HCT116 (cell line): ENCODE measurements around the gene PERCC1. TPM values are rescaled to one million over a fixed set of nuclear protein-coding genes. Genes with fewer than 3 reads are reported as not detected.

Experiments used
- ATAC-seq: fragments of 200-7000 bp; cut with Tn5 transposase; 2 replicates; pipeline ENCODE4 v1.9.1; 2020; ENCODE audit warnings: mild to moderate bottlenecking, moderate library complexity
- BruUV-seq: library from RNA; stranded (reverse); fragments of 400-500 nt; replicated peaks from 2 replicates; lab custom pipeline; 2021; lab: Mats Ljungman, UMichigan
- CTCF ChIA-PET: fragments of 300-600 bp; sonication (Branson Sonifier 250); formaldehyde crosslinking; loops from one replicate; lab custom pipeline; 2021; ENCODE audit warnings: antibody characterized with exemption; lab: Charles Lee
- POLR2A ChIA-PET: fragments of 300-600, 350-600 bp; sonication (Branson Sonifier 250); formaldehyde crosslinking; loops from one replicate; lab custom pipeline; 2021; ENCODE audit warnings: antibody characterized with exemption; lab: Charles Lee
- RAD21 ChIA-PET, 2 experiments: fragments of 300-600 bp; sonication (Branson Sonifier 250); formaldehyde crosslinking; loops; one replicate each; lab custom pipeline; 2023; ENCODE audit warnings: low total read pairs in 2 of 2; ENCODE audit not compliant: uncharacterized antibody in 2 of 2, unreplicated experiment in 2 of 2, low non-redundant PET in 1 of 2; lab: Charles Lee
- DNase-seq: peaks from one replicate; pipeline ENCODE4 v3.0.0-alpha.2; 2010; ENCODE audit warnings: low read depth, low spot score
- H2AFZ ChIP-seq: fragments of 200-600 bp; shearing (Covaris generic), sonication (generic); 2 replicates; pipeline ENCODE4 v1.6.1; 2017; ENCODE audit warnings: low read depth, mixed run types, mixed read lengths, antibody characterized with exemption, low read length; ENCODE audit not compliant: poor library complexity, severe bottlenecking
- H3K27ac ChIP-seq: 2 replicates; pipeline ENCODE4 v1.5.1; 2012; ENCODE audit warnings: low read depth, low read length
- H3K27me3 ChIP-seq: fragments of 200-600 bp; sonication (generic); 2 replicates; pipeline ENCODE4 v1.6.1; 2016; ENCODE audit warnings: mixed run types, low read length, mixed read lengths; ENCODE audit not compliant: insufficient read depth
- H3K36me3 ChIP-seq, 2 experiments: fragments of 200-500 bp in 1 of 2; fragments of 200-600 bp in 1 of 2; sonication (Bioruptor generic) in 1 of 2; sonication (generic) in 1 of 2; 2 replicates each; pipeline versions ENCODE4 v1.5.1 to v1.6.1; 2014 to 2016; ENCODE audit warnings: low read length in 2 of 2, inconsistent platforms in 1 of 2, mixed read lengths in 1 of 2, mixed run types in 1 of 2; ENCODE audit not compliant: insufficient read depth in 2 of 2, control insufficient read depth in 1 of 2
- H3K4me1 ChIP-seq, 2 experiments: fragments of 200-600 bp in 1 of 2; sonication (generic) in 1 of 2; 2 replicates each; pipeline versions ENCODE4 v1.5.1 to v1.6.1; 2012 to 2017; ENCODE audit warnings: low read length in 2 of 2, inconsistent platforms in 1 of 2, mild to moderate bottlenecking in 1 of 2, mixed read lengths in 1 of 2, mixed run types in 1 of 2, moderate library complexity in 1 of 2; ENCODE audit not compliant: insufficient read depth in 2 of 2, control insufficient read depth in 1 of 2
- H3K4me2 ChIP-seq: fragments of 200-600 bp; sonication (generic); 2 replicates; pipeline ENCODE4 v1.6.1; 2017; ENCODE audit warnings: mixed run types, low read length, mixed read lengths
- H3K4me3 ChIP-seq, 2 experiments: fragments of 200-600 bp in 1 of 2; sonication (generic) in 1 of 2; replicated peaks in 1 of 2; 2 replicates each; pipeline ENCODE4 v1.5.1; 2011 to 2016; ENCODE audit warnings: low read length in 2 of 2, control low read depth in 1 of 2, low read depth in 1 of 2, mild to moderate bottlenecking in 1 of 2, mixed read lengths in 1 of 2, mixed run types in 1 of 2
- H3K79me2 ChIP-seq: fragments of 200-600 bp; sonication (generic); 2 replicates; pipeline ENCODE4 v1.6.1; 2017; ENCODE audit warnings: mild to moderate bottlenecking, mixed run types, low read length, moderate library complexity, mixed read lengths; ENCODE audit not compliant: insufficient read depth
- H3K9ac ChIP-seq: fragments of 200-600 bp; sonication (generic); 2 replicates; pipeline ENCODE4 v1.6.1; 2016; ENCODE audit warnings: low read length, mixed read lengths
- H3K9me2 ChIP-seq: fragments of 200-600 bp; sonication (generic), shearing (Covaris generic); 2 replicates; pipeline ENCODE4 v1.6.1; 2017; ENCODE audit warnings: mixed run types, mild to moderate bottlenecking, moderate library complexity; ENCODE audit not compliant: insufficient read depth
- H3K9me3 ChIP-seq, 2 experiments: fragments of 200-500 bp in 1 of 2; fragments of 200-600 bp in 1 of 2; sonication (Bioruptor generic) in 1 of 2; sonication (generic) in 1 of 2; 2 replicates each; pipeline ENCODE4 v1.6.1; 2014 to 2017; ENCODE audit warnings: low read length in 2 of 2, mixed read lengths in 2 of 2, inconsistent platforms in 1 of 2, low read depth in 1 of 2, mild to moderate bottlenecking in 1 of 2, mixed run types in 1 of 2, moderate library complexity in 1 of 2; ENCODE audit not compliant: control insufficient read depth in 1 of 2, insufficient read depth in 1 of 2
- H4K20me1 ChIP-seq: fragments of 200-600 bp; sonication (generic), shearing (Covaris generic); 2 replicates; pipeline ENCODE4 v1.6.1; 2017; ENCODE audit warnings: mixed run types, mild to moderate bottlenecking, moderate library complexity; ENCODE audit not compliant: insufficient read depth
- ATF3 ChIP-seq: IDR thresholded peaks from 2 replicates; pipeline ENCODE4 v1.6.1; 2012
- CTCF ChIP-seq, 3 experiments: fragments of 200-600 bp in 1 of 3; sonication (generic) in 1 of 3; IDR thresholded peaks in 2 of 3; conservative IDR thresholded peaks in 1 of 3; 2 replicates each; pipeline ENCODE4 v1.5.1; 2012 to 2017; ENCODE audit warnings: low read depth in 2 of 3, low read length in 2 of 3, antibody characterized with exemption in 1 of 3, borderline replicate concordance in 1 of 3, control low read depth in 1 of 3, mild to moderate bottlenecking in 1 of 3, mixed read lengths in 1 of 3, mixed run types in 1 of 3, moderate library complexity in 1 of 3; ENCODE audit not compliant: insufficient read depth in 1 of 3
- EGR1 ChIP-seq: IDR thresholded peaks from 2 replicates; pipeline ENCODE4 v1.6.1; 2012; ENCODE audit warnings: low read depth
- EZH2phosphoT487 ChIP-seq: fragments of 200-600 bp; IDR thresholded peaks from 2 replicates; pipeline ENCODE4 v1.6.1; 2018; ENCODE audit warnings: antibody characterized with exemption, borderline replicate concordance
- REST ChIP-seq: IDR thresholded peaks from 2 replicates; pipeline ENCODE4 v1.6.1; 2012; ENCODE audit warnings: low read depth
- SIN3A ChIP-seq: IDR thresholded peaks from 2 replicates; pipeline ENCODE4 v1.6.1; 2012; ENCODE audit warnings: low read depth
- ZNF274 ChIP-seq: fragments of 200-500 bp; sonication (Bioruptor generic); IDR thresholded peaks from 2 replicates; pipeline ENCODE4 v1.6.1; 2014; ENCODE audit warnings: mild to moderate bottlenecking, low read depth, low read length, inconsistent platforms
- intact Hi-C: fragments of 100-400 bp; cut with micrococcal nuclease; formaldehyde crosslinking; loops from 2 replicates; pipeline ENCODE4 v1.10.0; 2022
- total RNA-seq: library from RNA; stranded (reverse); gene quantifications from one replicate; pipeline ENCODE4 v1.2.1, GENCODE V29; 2021; ENCODE audit not compliant: unreplicated experiment

PERCC1 gene
- total RNA-seq, 1 experiment from 2014 or later, result not detected

- TF ChIP-seq SIN3A (no peak), EGR1 (no peak), EZH2phosphoT487 (no peak), ATF3 (no peak)
These were observed 29.1 kb upstream of the PERCC1 start (continued) for GRCh38 chr16:1401758-1402154.

GRCh38 chr16:1403036-1403435, 27.8 kb upstream of the PERCC1 start:
- H3K4me2 ChIP-seq, result no peak overlapping the region
- no TSS peak for BruUV-seq
- ATAC-seq, result no peak
- no peaks in the 10 kb centered on the region for H3K9me2 ChIP-seq
- H3K27me3 ChIP-seq, result no peaks in the 10 kb centered on the region
- intact Hi-C loops, result no loop called here
- H3K4me3 ChIP-seq, result no peak overlapping the region
- no peak overlapping the region for H3K9ac ChIP-seq
- H2AFZ ChIP-seq, result no peak overlapping the region
- no peaks in the 10 kb centered on the region for H4K20me1 ChIP-seq
- H3K4me1 ChIP-seq, result peaks cover 5% of the 10 kb centered on the region in 2 experiments
- ChIA-PET POLR2A (no interaction called here), CTCF (no interaction called here), RAD21 (no interaction called here)
- no peak for DNase-seq
- no peak for TF ChIP-seq CTCF (IDR thresholded peaks at IDR 0.05 in 2 of 3, conservative IDR thresholded peaks at IDR 0.05 in 1 of 3; ENCODE audit: borderline replicate concordance in 1 of 3, insufficient read depth in 1 of 3, low read depth in 2 of 3, low read length in 2 of 3)
- no peak for TF ChIP-seq REST
- no peak for TF ChIP-seq ZNF274
- TF ChIP-seq ATF3, result no peak
- no peaks in the 10 kb centered on the region for H3K9me3 ChIP-seq
- 0 out of 2 replicates have a peak, but pooled peaks cover 4% of the 10 kb centered on the region for H3K79me2 ChIP-seq
- no peak overlapping the region for H3K27ac ChIP-seq
- H3K36me3 ChIP-seq, result no peaks in the 10 kb centered on the region
